Measurements from ENCODE around the gene ERFL. TPM values are rescaled to one million over a fixed set of nuclear protein-coding genes. Genes with fewer than 3 reads are reported as not detected.

ERFL gene
- total RNA-seq, 1 experiment from 2014 or later, result 0.79 TPM

DNA sequence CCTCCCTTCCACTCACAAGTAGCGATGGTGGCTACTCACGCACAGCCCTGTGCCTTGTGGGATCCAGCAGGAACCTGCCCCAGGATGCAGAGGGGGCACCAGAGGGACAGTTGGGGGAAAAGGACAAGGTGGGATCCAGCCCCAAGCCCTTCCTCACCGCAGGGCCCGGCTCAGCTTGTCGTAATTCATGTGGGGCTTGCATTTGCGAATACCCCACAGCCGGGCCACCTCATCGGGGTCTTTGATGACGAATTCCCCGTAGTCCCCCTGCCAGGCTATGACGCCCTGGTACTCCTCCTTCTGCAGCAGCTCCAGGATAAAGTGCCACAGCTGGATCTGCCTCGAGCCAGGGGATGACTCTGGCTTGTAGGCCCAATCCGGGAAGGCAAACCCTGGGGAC lies 18.5 kb downstream of the ERFL start:
- BruUV-seq (replicated peaks), result no TSS peak
- Histone ChIP-seq H3K9ac (ENCODE audit: low read length) (no peak overlapping the region), H3K9me2 (ENCODE audit: insufficient read depth) (no peaks in the 10 kb centered on the region), H3K27ac (ENCODE audit: low read depth, low read length) (no peak overlapping the region), H3K4me2 (ENCODE audit: low read length) (no peak overlapping the region), H2AFZ (ENCODE audit: low read depth, low read length, poor library complexity, severe bottlenecking) (no peak overlapping the region), H3K9me3 (ENCODE audit: control insufficient read depth in 1 of 2, insufficient read depth in 1 of 2, low read depth in 1 of 2, low read length in 2 of 2) (no peaks in the 10 kb centered on the region), H3K36me3 (ENCODE audit: control insufficient read depth in 1 of 2, insufficient read depth in 2 of 2, low read length in 2 of 2) (peaks cover 4 to 9% of the 10 kb centered on the region in 2 experiments; a peak in 3 of 4 replicates), H3K79me2 (ENCODE audit: insufficient read depth, low read length) (no peaks in the 10 kb centered on the region), H3K4me3 (replicated peaks in 1 of 2; ENCODE audit: low read depth in 1 of 2, low read length in 2 of 2) (no peak overlapping the region), H3K27me3 (ENCODE audit: insufficient read depth, low read length) (no peaks in the 10 kb centered on the region; the same call in 1 of the 2 replicates), H4K20me1 (ENCODE audit: insufficient read depth) (no peaks in the 10 kb centered on the region), H3K4me1 (ENCODE audit: control insufficient read depth in 1 of 2, insufficient read depth in 2 of 2, low read length in 2 of 2) (no peaks in the 10 kb centered on the region)
- no peak for ATAC-seq
- intact Hi-C loops (cut with micrococcal nuclease), result no loop called here
- ChIA-PET RAD21 (ENCODE audit: low non-redundant PET in 1 of 2, low total read pairs in 2 of 2, uncharacterized antibody in 2 of 2, unreplicated experiment in 2 of 2) (no interaction called here), CTCF (no interaction called here), POLR2A (no interaction called here)
- DNase-seq (ENCODE audit: low read depth, low spot score), result no peak
- TF ChIP-seq JUND (IDR thresholded peaks at IDR 0.05) (no peak), ELF1 (IDR thresholded peaks at IDR 0.05; ENCODE audit: borderline replicate concordance, low read depth) (no peak), EZH2phosphoT487 (IDR thresholded peaks at IDR 0.05; ENCODE audit: borderline replicate concordance) (no peak), CEBPB (IDR thresholded peaks at IDR 0.05; ENCODE audit: low read depth) (no peak), FOSL1 (IDR thresholded peaks at IDR 0.05; ENCODE audit: low read depth) (no peak), TCF7L2 (IDR thresholded peaks at IDR 0.05; ENCODE audit: borderline replicate concordance, extremely low read depth, insufficient read depth, insufficient read length) (no peak), SP1 (IDR thresholded peaks at IDR 0.05; ENCODE audit: low read depth) (no peak), YY1 (IDR thresholded peaks at IDR 0.05; ENCODE audit: extremely low read depth, insufficient replicate concordance, low read depth, low read length) (no peak), EZH2 (IDR thresholded peaks at IDR 0.05) (no peak), RAD21 (IDR thresholded peaks at IDR 0.05; ENCODE audit: low read depth) (no peak), CBX3 (IDR thresholded peaks at IDR 0.05; ENCODE audit: low read depth) (no peak), ZNF274 (IDR thresholded peaks at IDR 0.05; ENCODE audit: low read depth, low read length) (no peak)
- TF ChIP-seq, protein P1, sequence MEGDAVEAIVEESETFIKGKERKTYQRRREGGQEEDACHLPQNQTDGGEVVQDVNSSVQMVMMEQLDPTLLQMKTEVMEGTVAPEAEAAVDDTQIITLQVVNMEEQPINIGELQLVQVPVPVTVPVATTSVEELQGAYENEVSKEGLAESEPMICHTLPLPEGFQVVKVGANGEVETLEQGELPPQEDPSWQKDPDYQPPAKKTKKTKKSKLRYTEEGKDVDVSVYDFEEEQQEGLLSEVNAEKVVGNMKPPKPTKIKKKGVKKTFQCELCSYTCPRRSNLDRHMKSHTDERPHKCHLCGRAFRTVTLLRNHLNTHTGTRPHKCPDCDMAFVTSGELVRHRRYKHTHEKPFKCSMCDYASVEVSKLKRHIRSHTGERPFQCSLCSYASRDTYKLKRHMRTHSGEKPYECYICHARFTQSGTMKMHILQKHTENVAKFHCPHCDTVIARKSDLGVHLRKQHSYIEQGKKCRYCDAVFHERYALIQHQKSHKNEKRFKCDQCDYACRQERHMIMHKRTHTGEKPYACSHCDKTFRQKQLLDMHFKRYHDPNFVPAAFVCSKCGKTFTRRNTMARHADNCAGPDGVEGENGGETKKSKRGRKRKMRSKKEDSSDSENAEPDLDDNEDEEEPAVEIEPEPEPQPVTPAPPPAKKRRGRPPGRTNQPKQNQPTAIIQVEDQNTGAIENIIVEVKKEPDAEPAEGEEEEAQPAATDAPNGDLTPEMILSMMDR (IDR thresholded peaks at IDR 0.05 in 2 of 3, conservative IDR thresholded peaks at IDR 0.05 in 1 of 3; ENCODE audit: borderline replicate concordance in 1 of 3, insufficient read depth in 1 of 3, low read depth in 2 of 3, low read length in 2 of 3), result no peak
- TF ChIP-seq, protein P2, sequence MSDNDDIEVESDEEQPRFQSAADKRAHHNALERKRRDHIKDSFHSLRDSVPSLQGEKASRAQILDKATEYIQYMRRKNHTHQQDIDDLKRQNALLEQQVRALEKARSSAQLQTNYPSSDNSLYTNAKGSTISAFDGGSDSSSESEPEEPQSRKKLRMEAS (IDR thresholded peaks at IDR 0.05), result no peak
- TF ChIP-seq, protein P3, sequence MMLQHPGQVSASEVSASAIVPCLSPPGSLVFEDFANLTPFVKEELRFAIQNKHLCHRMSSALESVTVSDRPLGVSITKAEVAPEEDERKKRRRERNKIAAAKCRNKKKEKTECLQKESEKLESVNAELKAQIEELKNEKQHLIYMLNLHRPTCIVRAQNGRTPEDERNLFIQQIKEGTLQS (IDR thresholded peaks at IDR 0.05), result no peak

Measured in HCT116 (cell line).